DMS114 treated with DMSO at 0.1 percent for 48 hours (cell line): ENCODE measurements around the gene CCDC102A.
"Not testable (repeated sequence)": the region's sequence is repeated elsewhere in the genome, so short reads cannot be mapped to it uniquely, and the experiment has no call there.

Experiments used
- DNase-seq: peaks from one replicate; lab custom pipeline; 2025; ENCODE audit not compliant: unreplicated experiment; lab: John Stamatoyannopoulos, UW

CCDC102A gene

GRCh38 chr16:57536306-57537193 lies at the start of gene CCDC102A:
Gene CCDC102A (minus strand): TSS chr16:57536571. CDS start chr16:57529177, 7,394 bp downstream.
- no peak for DNase-seq

- no peak for DNase-seq
Measured at GRCh38 chr16:57585051-57585687, 48.8 kb upstream of the CCDC102A start.

GRCh38 chr16:57579361-57579665 lies 42.9 kb upstream of the CCDC102A start:
- no peak for DNase-seq

- no peak for DNase-seq
Measured at GRCh38 chr16:57578521-57579360, 42.4 kb upstream of the CCDC102A start.

GRCh38 chr16:57577691-57578224 lies 41.4 kb upstream of the CCDC102A start:
- DNase-seq, result no peak

- DNase-seq, result no peak
Measured at GRCh38 chr16:57577214-57577613, 40.8 kb upstream of the CCDC102A start.

GRCh38 chr16:57576429-57576870 lies 40.1 kb upstream of the CCDC102A start:
- peak; percentile 62 for DNase-seq

GRCh38 chr16:57575468-57576277 lies 39.3 kb upstream of the CCDC102A start:
- no peak for DNase-seq

- no peak for DNase-seq
Measured at GRCh38 chr16:57574646-57575467, 38.5 kb upstream of the CCDC102A start.

GRCh38 chr16:57574086-57574485 lies 37.7 kb upstream of the CCDC102A start:
- DNase-seq, result no peak

- DNase-seq, result no peak
Measured at GRCh38 chr16:57572978-57573728, 36.8 kb upstream of the CCDC102A start.

GRCh38 chr16:57571098-57571497 lies 34.7 kb upstream of the CCDC102A start:
- no peak for DNase-seq

- DNase-seq, result no peak
Measured at GRCh38 chr16:57570301-57571070, 34.1 kb upstream of the CCDC102A start.

GRCh38 chr16:57569306-57569946 lies 33.1 kb upstream of the CCDC102A start:
- DNase-seq, result no peak

GRCh38 chr16:57568772-57569171 lies 32.4 kb upstream of the CCDC102A start:
- DNase-seq, result not testable (repeated sequence)

- no peak for DNase-seq
Measured at GRCh38 chr16:57568173-57568678, 31.9 kb upstream of the CCDC102A start.

- no peak for DNase-seq
Measured at GRCh38 chr16:57567691-57568090, 31.3 kb upstream of the CCDC102A start.
